ENCODE data around the gene RCC1.
"Not testable (repeated sequence)": the region's sequence is repeated elsewhere in the genome, so short reads cannot be mapped to it uniquely, and the experiment has no call there.

Gene RCC1

GRCh38 chr1:28505406-28506187 lies at the start of gene RCC1:
Gene RCC1, plus strand, starts transcription at chr1:28506043. Its CDS starts 23,824 bp downstream, at chr1:28529867.
- DNase-seq (ENCODE audit: low read depth, low spot score): peak; percentile 94

GRCh38 chr1:28456078-28456477 lies 49.8 kb upstream of the RCC1 start:
- no peak for DNase-seq (ENCODE audit: low read depth, low spot score)

DNA sequence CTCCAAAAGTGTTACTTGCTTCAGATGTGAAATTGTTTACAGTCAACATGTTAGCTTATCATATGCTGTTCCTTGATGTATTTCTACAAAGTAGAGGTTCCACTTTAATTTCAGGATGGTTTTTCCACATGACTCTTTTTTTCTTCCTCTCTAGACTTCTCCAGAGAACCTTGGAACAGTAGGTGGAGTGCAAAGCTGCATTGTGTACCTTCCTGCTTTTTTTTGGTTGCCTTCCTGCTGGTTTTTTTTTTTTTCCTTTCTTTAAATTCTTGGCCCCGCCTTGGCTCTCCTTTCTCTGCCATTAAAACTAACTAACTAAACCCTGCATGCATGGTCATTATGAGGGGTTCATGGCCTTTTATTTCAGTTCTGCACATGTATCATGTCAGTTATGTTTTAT lies 48.2 kb upstream of the RCC1 start:
- no peak for DNase-seq (ENCODE audit: low read depth, low spot score)

- no peak for DNase-seq (ENCODE audit: low read depth, low spot score)
Observed at GRCh38 chr1:28458237-28459228, 47.3 kb upstream of the RCC1 start.

DNA sequence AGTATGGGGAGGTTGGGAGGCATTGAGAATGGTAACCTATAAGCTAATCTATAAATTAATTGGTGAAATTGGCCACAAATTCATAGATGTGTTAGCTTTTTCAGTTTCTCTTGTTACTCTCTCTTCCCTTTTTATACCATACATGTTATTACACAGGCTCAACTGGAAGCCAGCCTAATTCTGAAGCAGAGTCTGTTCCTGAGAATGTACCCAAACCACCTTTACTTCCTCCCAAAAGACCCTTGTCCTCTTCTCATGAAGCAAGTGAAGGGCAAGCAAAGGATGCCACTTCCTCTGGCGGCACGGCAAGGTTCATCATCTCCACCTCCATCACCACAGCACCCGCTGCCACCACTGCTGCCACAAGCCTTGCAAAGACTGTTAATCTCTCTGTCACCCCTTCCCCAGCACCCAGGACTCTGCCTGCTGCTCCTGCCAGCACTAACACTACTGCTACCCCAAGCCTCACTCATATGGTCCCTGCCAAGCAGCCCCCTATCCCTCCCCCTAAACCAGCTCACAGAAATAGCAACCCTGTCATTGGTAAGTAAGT lies 39.5 kb upstream of the RCC1 start:
- no peak for DNase-seq (ENCODE audit: low read depth, low spot score)

DNA sequence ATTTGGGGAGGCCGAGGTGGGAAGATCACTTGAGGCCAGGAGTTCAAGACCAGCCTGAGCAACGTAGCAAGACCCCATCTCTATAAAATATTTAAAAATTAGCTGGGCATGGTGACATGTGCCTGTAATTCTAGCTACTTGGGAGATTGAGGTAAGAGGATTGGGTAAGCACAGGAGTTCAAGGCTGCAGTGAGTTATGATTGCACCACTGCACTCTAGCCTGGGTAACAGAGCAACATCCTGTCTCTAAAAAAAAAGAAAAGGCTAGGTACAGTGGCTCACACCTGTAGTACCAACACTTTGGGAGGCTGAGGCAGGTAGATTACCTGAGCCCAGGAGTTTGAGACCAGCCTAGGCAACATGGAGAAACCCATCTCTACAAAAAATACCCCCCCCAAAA lies 35.7 kb upstream of the RCC1 start:
- no peak for DNase-seq (ENCODE audit: low read depth, low spot score)

GRCh38 chr1:28479497-28479896 lies 26.3 kb upstream of the RCC1 start:
- not testable (repeated sequence) for DNase-seq (ENCODE audit: low read depth, low spot score)

DNA sequence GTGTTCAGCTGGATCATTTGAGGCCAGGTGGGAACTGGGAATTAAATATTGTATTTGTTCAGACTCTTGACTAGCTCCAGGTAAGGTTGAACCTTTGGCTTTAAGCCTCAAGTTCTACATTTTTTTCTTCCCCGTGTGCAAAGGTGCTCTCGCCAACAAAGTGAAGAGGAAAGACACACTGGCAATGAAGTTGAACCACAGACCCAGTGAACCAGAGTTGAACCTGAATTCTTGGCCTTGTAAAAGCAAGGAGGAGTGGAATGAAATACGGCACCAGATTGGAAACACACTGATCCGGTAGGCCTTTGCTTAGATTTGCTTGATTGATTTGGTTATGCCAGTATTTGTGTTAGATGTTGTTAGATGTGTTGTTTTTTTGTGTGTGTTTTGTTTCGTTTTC lies 25.5 kb upstream of the RCC1 start:
- DNase-seq (ENCODE audit: low read depth, low spot score): no peak

- DNase-seq (ENCODE audit: low read depth, low spot score): no peak
Observed at GRCh38 chr1:28482138-28482537, 23.7 kb upstream of the RCC1 start.

GRCh38 chr1:28482702-28483101 lies 23.1 kb upstream of the RCC1 start:
- no peak for DNase-seq (ENCODE audit: low read depth, low spot score)

DNA sequence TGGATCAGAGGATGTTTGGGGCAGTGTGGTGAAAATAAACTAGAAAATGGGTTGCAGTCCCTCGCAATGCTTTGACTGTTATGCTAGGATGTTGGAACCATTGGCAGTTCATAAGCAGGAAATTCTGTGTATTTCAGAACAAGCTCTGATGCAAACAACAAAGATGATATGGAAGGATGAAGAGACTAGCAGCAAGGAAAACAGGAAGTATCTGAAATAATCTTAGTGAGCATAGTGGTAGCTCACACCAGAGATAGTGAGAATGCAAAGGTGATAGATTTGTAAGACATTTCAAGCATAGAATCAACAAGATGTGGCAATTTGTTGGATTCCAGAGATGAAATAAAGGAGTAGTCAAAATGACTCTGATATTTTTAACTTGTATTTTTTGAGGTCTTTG lies 11.1 kb upstream of the RCC1 start:
- no peak for DNase-seq (ENCODE audit: low read depth, low spot score)

- DNase-seq (ENCODE audit: low read depth, low spot score): no peak
Observed at GRCh38 chr1:28499553-28499952, 6.3 kb upstream of the RCC1 start.

- no peak for DNase-seq (ENCODE audit: low read depth, low spot score)
Observed at GRCh38 chr1:28501925-28502324, 3.9 kb upstream of the RCC1 start.

DNA sequence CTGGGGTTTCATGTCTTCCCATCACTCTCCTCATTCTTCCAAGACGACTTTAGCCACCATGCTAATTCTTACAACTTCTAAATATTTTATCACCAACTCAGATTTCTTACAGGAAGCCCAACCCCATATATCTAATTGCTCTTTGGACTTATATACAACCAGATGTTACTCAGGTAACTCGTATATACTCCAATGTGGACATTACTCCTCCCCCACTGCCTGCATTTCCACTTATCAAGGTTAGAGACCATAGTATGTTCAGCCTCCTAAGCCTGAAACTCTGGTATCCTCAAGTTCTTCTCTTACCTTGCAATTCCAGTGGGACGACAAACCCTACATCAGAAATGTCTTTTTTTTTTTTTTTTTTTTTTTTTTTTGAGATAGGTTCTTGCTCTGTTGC lies 2.7 kb upstream of the RCC1 start:
- DNase-seq (ENCODE audit: low read depth, low spot score): no peak

DNA sequence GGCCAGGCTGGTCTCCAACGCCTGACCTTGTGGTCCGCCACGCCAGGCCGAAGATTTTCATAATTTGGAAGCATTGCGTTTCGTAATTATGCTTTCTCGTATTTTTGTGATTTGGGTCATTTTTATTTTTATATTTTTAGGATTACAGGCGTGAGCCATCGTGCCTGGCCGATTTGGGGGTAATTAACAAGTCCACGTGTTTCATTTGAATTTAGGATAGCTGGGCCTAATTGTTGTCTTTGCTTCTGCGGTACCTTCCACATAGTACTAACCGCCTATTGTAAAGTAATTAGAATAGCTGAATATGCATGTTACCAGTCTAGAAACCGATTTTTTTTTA lies 1.0 kb downstream of the RCC1 start:
- DNase-seq (ENCODE audit: low read depth, low spot score): no peak

GRCh38 chr1:28507247-28507645 lies 1.4 kb downstream of the RCC1 start:
- DNase-seq (ENCODE audit: low read depth, low spot score): no peak

- DNase-seq (ENCODE audit: low read depth, low spot score): no peak
Observed at GRCh38 chr1:28507646-28508434, 2.0 kb downstream of the RCC1 start.

- no peak for DNase-seq (ENCODE audit: low read depth, low spot score)
Observed at GRCh38 chr1:28508435-28508754, 2.6 kb downstream of the RCC1 start.

DNA sequence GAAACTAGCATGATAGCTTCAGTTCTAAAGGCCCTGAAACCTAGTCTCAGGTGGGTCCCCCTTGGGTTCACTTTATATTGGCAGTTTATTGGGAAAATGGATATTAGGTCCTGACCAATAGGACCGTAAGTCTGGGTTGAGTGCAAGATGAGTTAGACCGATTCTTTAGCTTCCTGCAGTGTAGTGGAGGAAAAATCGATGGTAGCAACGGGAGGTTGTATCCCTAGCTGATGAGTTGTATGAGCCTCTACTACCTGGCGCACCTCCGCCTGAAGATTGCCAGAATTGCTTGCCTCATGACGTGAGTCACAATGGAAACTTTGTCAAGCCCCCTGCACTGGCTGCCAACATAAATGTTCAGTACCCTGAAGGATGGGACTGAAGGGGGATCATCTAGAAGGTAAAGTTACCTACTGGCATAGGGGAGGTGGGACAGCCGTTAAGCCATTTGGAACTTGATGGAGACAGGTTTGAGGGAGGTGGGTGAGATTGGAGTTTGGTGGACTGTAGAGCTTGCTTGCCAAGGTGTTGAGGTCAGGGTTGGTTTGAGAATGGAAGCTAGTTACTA lies 3.9 kb downstream of the RCC1 start:
- DNase-seq (ENCODE audit: low read depth, low spot score): no peak

DNA sequence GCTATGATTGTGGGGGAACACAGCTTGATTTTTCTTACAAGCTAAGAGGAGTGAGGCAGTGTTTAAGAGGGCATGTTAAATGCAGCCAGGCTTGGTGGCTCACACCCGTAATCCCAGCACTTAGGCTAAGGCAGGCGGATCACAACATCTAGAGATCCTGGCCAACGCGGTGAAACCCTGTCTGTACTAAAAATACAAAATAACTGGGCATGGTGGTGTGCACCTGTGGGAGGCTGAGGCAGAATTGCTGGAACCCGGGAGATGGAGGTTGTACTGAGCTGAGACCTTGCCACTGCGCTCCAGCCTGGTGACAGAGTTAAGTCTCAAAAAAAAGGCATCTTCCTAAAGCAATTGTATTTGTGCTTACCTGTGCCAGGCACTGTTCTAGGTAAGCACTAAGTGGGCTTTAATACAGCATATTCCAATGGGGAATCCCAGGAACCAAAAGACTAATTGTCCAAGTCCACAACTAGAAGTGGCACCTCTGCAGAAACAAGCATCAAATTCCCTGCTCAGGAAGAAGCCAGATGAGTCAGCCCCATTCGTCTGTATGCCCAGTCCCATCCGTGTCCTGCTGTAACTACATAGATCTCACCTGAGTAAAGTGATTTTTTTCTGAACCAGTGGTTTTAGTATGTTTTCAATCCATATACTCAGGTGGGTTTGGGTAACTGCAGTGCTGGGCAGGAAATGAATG lies 4.6 kb downstream of the RCC1 start:
- no peak for DNase-seq (ENCODE audit: low read depth, low spot score)

- no peak for DNase-seq (ENCODE audit: low read depth, low spot score)
Observed at GRCh38 chr1:28510970-28511440, 5.2 kb downstream of the RCC1 start.
